Lung (tissue), 12 donors: ENCODE results near the gene NTRK2. TPM values are rescaled to one million over a fixed set of nuclear protein-coding genes. Genes with fewer than 3 reads are reported as not detected.

Experiments used
- ATAC-seq: fragments of 200-7000 bp; cut with Tn5 transposase; one replicate; pipeline ENCODE4 v1.9.1; 2020; ENCODE audit warnings: moderate number of reproducible peaks; ENCODE audit not compliant: insufficient read depth, low FRiP score
- DNase-seq, 3 donors: peaks; one replicate each; pipeline ENCODE4 v3.0.0-alpha.2; 2013 to 2017
- H3K27ac ChIP-seq, 2 donors: one replicate each; pipeline ENCODE4 v1.5.1; 2013; ENCODE audit warnings: mild to moderate bottlenecking in 2 of 2, moderate library complexity in 2 of 2, control low read depth in 1 of 2, inconsistent platforms in 1 of 2, low read depth in 1 of 2, low read length in 1 of 2
- H3K27me3 ChIP-seq, 3 donors: one replicate each; pipeline ENCODE4 v1.5.1; 2013; ENCODE audit warnings: low read length in 2 of 3; ENCODE audit not compliant: control insufficient read depth in 3 of 3, insufficient read depth in 3 of 3
- H3K36me3 ChIP-seq, 4 donors: one replicate each; pipeline ENCODE4 v1.5.1; 2013; ENCODE audit warnings: low read length in 4 of 4, mild to moderate bottlenecking in 1 of 4, moderate library complexity in 1 of 4; ENCODE audit not compliant: control insufficient read depth in 4 of 4, insufficient read depth in 4 of 4
- H3K4me1 ChIP-seq, 5 donors: one replicate each; pipeline ENCODE4 v1.5.1; 2013; ENCODE audit warnings: low read length in 5 of 5, mild to moderate bottlenecking in 2 of 5, moderate library complexity in 1 of 5; ENCODE audit not compliant: control insufficient read depth in 5 of 5, insufficient read depth in 5 of 5
- H3K4me3 ChIP-seq: one replicate; pipeline ENCODE4 v1.5.1; 2013; ENCODE audit warnings: mild to moderate bottlenecking, control low read depth, moderate library complexity
- H3K9ac ChIP-seq, 2 donors: one replicate each; pipeline ENCODE4 v1.5.1; 2013; ENCODE audit warnings: low read length in 2 of 2, control low read depth in 1 of 2; ENCODE audit not compliant: insufficient read depth in 1 of 2
- H3K9me3 ChIP-seq, 4 donors: one replicate each; pipeline ENCODE4 v1.5.1; 2013; ENCODE audit warnings: low read length in 3 of 4, mild to moderate bottlenecking in 1 of 4, moderate library complexity in 1 of 4; ENCODE audit not compliant: control insufficient read depth in 4 of 4, insufficient read depth in 3 of 4
- CTCF ChIP-seq: IDR thresholded peaks from 2 replicates; pipeline ENCODE4 v1.5.1; 2012; ENCODE audit warnings: mild to moderate bottlenecking; ENCODE audit errors: control extremely low read depth, extremely low read depth
- WGBS, 2 donors: extraction: QIAGEN DNeasy Blood & Tissue Kit; methylation state at CpG; one replicate each; pipeline ENCODE4 v1.1.7; 2013; 5-methylcytosine and 5-hydroxymethylcytosine counted together
- polyA plus RNA-seq, 2 donors: library from polyadenylated mRNA; stranded (reverse); fragments of 200-250 nt; gene quantifications; one replicate each; pipeline ENCODE4 v1.2.1, GENCODE V29; 2013
- total RNA-seq, 2 donors: library from RNA; depleted of rRNA in 1 of 2; stranded (reverse); fragments of >200 nt in 1 of 2; gene quantifications; one replicate each; pipeline ENCODE4 v1.2.1, GENCODE V29; 2014 to 2021
- donor health status: control.
- donor health status: control.
- donor health status: Bipolar disorder and iron deficiency.
- donor health status: healthy.
- donor health status: DM: yes; HTN: yes; CAD: no.

NTRK2 gene
- total and polyA plus RNA-seq, 4 donors: 0.33 to 14.4 (median 3.3) TPM

DNA sequence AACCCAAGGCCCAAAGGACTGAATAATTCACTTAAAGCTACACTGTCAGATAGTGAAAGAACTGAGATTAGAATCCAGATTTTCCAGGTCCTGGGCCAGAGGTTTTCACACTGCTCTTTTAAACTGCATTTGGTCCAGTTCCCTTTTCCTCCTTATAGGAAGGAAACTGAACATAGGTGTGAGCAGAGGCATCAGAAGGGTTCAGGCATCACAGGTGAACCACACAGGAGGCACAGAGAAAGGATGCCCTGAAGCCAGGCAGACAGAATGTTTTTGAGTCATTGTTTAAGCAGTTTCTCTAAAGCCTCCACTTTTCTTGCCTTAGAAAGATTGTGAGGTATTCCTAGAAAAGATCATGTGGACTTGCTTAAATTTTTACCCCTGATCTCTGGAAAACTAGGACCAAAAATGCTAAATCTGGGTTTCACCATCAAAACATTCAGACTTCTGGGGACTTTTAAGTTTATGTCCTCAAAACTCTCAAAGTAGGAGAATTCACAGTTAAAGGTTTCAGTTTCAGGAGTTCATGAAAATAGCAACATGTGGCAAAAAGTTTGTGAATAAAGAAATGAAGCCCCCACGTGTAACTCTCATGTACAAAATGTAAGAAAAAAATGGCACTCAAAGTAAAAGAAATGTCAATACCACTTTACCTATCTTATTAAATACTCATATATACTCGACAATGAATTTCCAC is 386.1 kb downstream of the NTRK2 start:
- DNase-seq (no peak), ATAC-seq (no peak)
- Histone ChIP-seq H3K9me3 (peaks cover 0 to 5% (median under 1%) of the 10 kb centered on the region in 4 donors), H3K4me3 (no peak overlapping the region), H3K27me3 (no peaks in the 10 kb centered on the region), H3K27ac (no peak overlapping the region), H3K4me1 (no peaks in the 10 kb centered on the region), H3K36me3 (no peaks in the 10 kb centered on the region), H3K9ac (no peak overlapping the region)
- TF ChIP-seq CTCF: no peak
- 61 to 73% methylated on average over 2 of the region's 2 CpGs for WGBS, 2 donors

- H3K36me3 ChIP-seq: no peaks in the 10 kb centered on the region
- H3K9ac ChIP-seq: no peak overlapping the region
- H3K27ac ChIP-seq: no peak overlapping the region
- H3K4me3 ChIP-seq: no peak overlapping the region
- no peak for DNase-seq
- no peaks in the 10 kb centered on the region for H3K27me3 ChIP-seq
- H3K9me3 ChIP-seq: peaks cover 0 to 5% (median under 1%) of the 10 kb centered on the region in 4 donors
- WGBS, 2 donors: 82 to 83% methylated on average over 3 of the region's 3 CpGs
- ATAC-seq: no peak
- no peaks in the 10 kb centered on the region for H3K4me1 ChIP-seq
- TF ChIP-seq CTCF: no peak
Observed at GRCh38 chr9:85056203-85056572, 386.7 kb downstream of the NTRK2 start.

DNA sequence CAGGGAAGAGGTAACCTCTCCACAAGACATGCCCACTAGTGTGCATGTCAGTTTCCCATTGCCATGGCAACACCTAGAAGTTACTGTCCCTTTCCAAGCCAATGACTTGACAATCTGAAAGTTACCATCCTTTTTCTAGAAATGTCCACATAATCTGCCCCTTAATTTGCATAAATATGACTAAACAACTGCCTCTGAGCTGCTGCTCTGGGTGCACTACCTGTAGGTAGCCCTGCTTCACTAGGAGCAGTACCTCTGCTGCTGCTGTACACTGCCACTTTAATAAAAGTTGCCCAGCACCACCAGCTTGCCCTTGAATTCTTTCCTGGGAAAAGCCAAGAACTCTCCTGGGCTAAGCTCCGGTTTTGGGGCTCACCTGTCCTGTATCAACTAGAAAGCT is 392.4 kb downstream of the NTRK2 start:
- Histone ChIP-seq H3K4me3 (no peak overlapping the region), H3K9me3 (peaks cover 0 to 5% (median 1%) of the 10 kb centered on the region in 4 donors), H3K9ac (no peak overlapping the region), H3K36me3 (no peaks in the 10 kb centered on the region), H3K4me1 (peaks cover 0 to 5% (median 0%) of the 10 kb centered on the region in 5 donors), H3K27ac (no peak overlapping the region), H3K27me3 (no peaks in the 10 kb centered on the region)
- ATAC-seq (no peak), DNase-seq (no peak)
- no peak for TF ChIP-seq CTCF
- WGBS, 2 donors: 89 to 91% methylated on average over 1 of the region's 1 CpG
